KMS-11 (cell line): Measurements from ENCODE around the gene SFXN3.
"Not testable (repeated sequence)": the region's sequence is repeated elsewhere in the genome, so short reads cannot be mapped to it uniquely, and the experiment has no call there.

Source experiments
- H2AFZ ChIP-seq: fragments of 200-600 bp; sonication (generic); 2 replicates; pipeline ENCODE4 v1.6.1; 2016; ENCODE audit warnings: antibody characterized with exemption, mixed run types, low read depth
- H3K27ac ChIP-seq: fragments of 200-600 bp; sonication (generic); 2 replicates; pipeline ENCODE4 v1.6.1; 2016; ENCODE audit warnings: mild to moderate bottlenecking, mixed run types
- H3K27me3 ChIP-seq: fragments of 200-600 bp; sonication (generic); 2 replicates; pipeline ENCODE4 v1.6.1; 2017; ENCODE audit warnings: mild to moderate bottlenecking, low read depth, mixed run types, moderate library complexity; ENCODE audit not compliant: insufficient read depth
- H3K36me3 ChIP-seq: fragments of 200-600 bp; sonication (generic); 2 replicates; pipeline ENCODE4 v1.6.1; 2017; ENCODE audit warnings: mild to moderate bottlenecking, mixed run types; ENCODE audit not compliant: insufficient read depth
- H3K4me1 ChIP-seq: fragments of 200-600 bp; sonication (generic); 2 replicates; pipeline ENCODE4 v1.6.1; 2016; ENCODE audit warnings: mild to moderate bottlenecking, low read depth, mixed run types; ENCODE audit not compliant: poor library complexity, severe bottlenecking
- H3K4me2 ChIP-seq: fragments of 200-600 bp; sonication (generic); 2 replicates; pipeline ENCODE4 v1.7.0; 2016; ENCODE audit warnings: mild to moderate bottlenecking, mixed run types
- H3K4me3 ChIP-seq: fragments of 200-600 bp; sonication (generic); IDR thresholded peaks from 2 replicates; pipeline ENCODE4 v1.6.1; 2017; ENCODE audit warnings: low read depth, low read length, mixed read lengths; ENCODE audit not compliant: insufficient read depth
- H3K79me2 ChIP-seq: fragments of 200-600 bp; sonication (generic); 2 replicates; pipeline ENCODE4 v1.6.1; 2016; ENCODE audit warnings: low read depth, mixed run types; ENCODE audit not compliant: insufficient read depth
- H3K9ac ChIP-seq: fragments of 200-600 bp; sonication (generic); 2 replicates; pipeline ENCODE4 v1.6.1; 2016; ENCODE audit warnings: mild to moderate bottlenecking, mixed run types
- H4K20me1 ChIP-seq: fragments of 200-600 bp; sonication (generic); 2 replicates; pipeline ENCODE4 v1.6.1; 2016; ENCODE audit warnings: mild to moderate bottlenecking, mixed run types; ENCODE audit not compliant: insufficient read depth
- TF ChIP-seq, protein P1 (sequence below): fragments of 200-600 bp; sonication (generic); conservative IDR thresholded peaks from 2 replicates; pipeline ENCODE4 v1.6.1; 2017; ENCODE audit warnings: low read depth, mild to moderate bottlenecking, antibody characterized with exemption, low read length, moderate library complexity, mixed read lengths

The SFXN3 gene

GRCh38 chr10:101032637-101033224 lies 1.7 kb downstream of the SFXN3 start:
- H3K4me2 ChIP-seq = no peak overlapping the region
- no peaks in the 10 kb centered on the region for H3K4me1 ChIP-seq
- peaks cover 16% of the 10 kb centered on the region; the same call in 1 of the 2 replicates for H3K27me3 ChIP-seq
- no peak overlapping the region for H3K27ac ChIP-seq
- H2AFZ ChIP-seq = no peak overlapping the region
- H3K9ac ChIP-seq = no peak overlapping the region
- no peaks in the 10 kb centered on the region for H3K79me2 ChIP-seq
- no peaks in the 10 kb centered on the region for H4K20me1 ChIP-seq
- TF ChIP-seq, protein P1, sequence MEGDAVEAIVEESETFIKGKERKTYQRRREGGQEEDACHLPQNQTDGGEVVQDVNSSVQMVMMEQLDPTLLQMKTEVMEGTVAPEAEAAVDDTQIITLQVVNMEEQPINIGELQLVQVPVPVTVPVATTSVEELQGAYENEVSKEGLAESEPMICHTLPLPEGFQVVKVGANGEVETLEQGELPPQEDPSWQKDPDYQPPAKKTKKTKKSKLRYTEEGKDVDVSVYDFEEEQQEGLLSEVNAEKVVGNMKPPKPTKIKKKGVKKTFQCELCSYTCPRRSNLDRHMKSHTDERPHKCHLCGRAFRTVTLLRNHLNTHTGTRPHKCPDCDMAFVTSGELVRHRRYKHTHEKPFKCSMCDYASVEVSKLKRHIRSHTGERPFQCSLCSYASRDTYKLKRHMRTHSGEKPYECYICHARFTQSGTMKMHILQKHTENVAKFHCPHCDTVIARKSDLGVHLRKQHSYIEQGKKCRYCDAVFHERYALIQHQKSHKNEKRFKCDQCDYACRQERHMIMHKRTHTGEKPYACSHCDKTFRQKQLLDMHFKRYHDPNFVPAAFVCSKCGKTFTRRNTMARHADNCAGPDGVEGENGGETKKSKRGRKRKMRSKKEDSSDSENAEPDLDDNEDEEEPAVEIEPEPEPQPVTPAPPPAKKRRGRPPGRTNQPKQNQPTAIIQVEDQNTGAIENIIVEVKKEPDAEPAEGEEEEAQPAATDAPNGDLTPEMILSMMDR = no peak
- H3K36me3 ChIP-seq = no peaks in the 10 kb centered on the region
- no peak overlapping the region for H3K4me3 ChIP-seq

- no peaks in the 10 kb centered on the region for H3K4me1 ChIP-seq
- no peak overlapping the region for H3K4me2 ChIP-seq
Measured at GRCh38 chr10:101033276-101033675, 2.2 kb downstream of the SFXN3 start.

DNA sequence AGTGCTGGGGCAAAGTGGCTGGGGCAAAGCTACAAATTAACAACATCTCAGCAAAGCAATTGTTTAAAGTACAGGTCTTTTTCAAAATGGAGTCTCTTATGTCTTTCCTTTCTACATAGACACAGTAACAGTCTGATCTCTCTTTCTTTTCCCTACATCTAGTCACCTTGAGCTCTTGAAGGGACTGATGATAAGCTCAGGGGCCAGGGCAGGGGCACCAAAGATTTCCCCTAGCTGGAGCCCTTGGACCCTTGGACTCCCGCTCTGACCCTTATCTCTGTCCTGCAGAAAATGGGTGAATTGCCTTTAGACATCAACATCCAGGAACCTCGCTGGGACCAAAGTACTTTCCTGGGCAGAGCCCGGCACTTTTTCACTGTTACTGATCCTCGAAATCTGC lies 3.4 kb downstream of the SFXN3 start:
- H3K79me2 ChIP-seq, H3K4me3 ChIP-seq, H3K9ac ChIP-seq, H4K20me1 ChIP-seq, H3K27me3 ChIP-seq, H3K4me1 ChIP-seq, H3K4me2 ChIP-seq, H3K27ac ChIP-seq, H2AFZ ChIP-seq, H3K36me3 ChIP-seq: not testable (repeated sequence)

More at GRCh38 chr10:101033276-101033675, 2.2 kb downstream of the SFXN3 start:
- Histone ChIP-seq H3K27me3 (peaks cover 12% of the 10 kb centered on the region; the same call in 1 of the 2 replicates), H3K27ac (no peak overlapping the region), H3K4me3 (no peak overlapping the region), H3K36me3 (no peaks in the 10 kb centered on the region), H4K20me1 (no peaks in the 10 kb centered on the region), H2AFZ (no peak overlapping the region), H3K9ac (no peak overlapping the region), H3K79me2 (no peaks in the 10 kb centered on the region)
- TF ChIP-seq, protein P1 = no peak

- no peak overlapping the region for H3K4me2 ChIP-seq
- H2AFZ ChIP-seq = no peak overlapping the region
- H4K20me1 ChIP-seq = no peaks in the 10 kb centered on the region
Measured at GRCh38 chr10:101035314-101035713, 4.3 kb downstream of the SFXN3 start.

More at GRCh38 chr10:101035314-101035713, 4.3 kb downstream of the SFXN3 start:
- H3K36me3 ChIP-seq = no peaks in the 10 kb centered on the region
- H3K4me3 ChIP-seq = no peak overlapping the region
- H3K4me1 ChIP-seq = no peaks in the 10 kb centered on the region
- H3K9ac ChIP-seq = no peak overlapping the region
- H3K27me3 ChIP-seq = peaks cover 5% of the 10 kb centered on the region; the same call in 1 of the 2 replicates
- no peak overlapping the region for H3K27ac ChIP-seq
- H3K79me2 ChIP-seq = no peaks in the 10 kb centered on the region
- TF ChIP-seq, protein P1 = no peak
